Hepatocyte (in vitro differentiated cells): Measurements from ENCODE around the gene ULK2. TPM values are rescaled to one million over a fixed set of nuclear protein-coding genes. Genes with fewer than 3 reads are reported as not detected.
A peak's percentile ranks its signal among the peaks of the same experiment; 100 is the strongest.

ENCODE experiments used
- DNase-seq: peaks from one replicate; pipeline ENCODE4 v3.0.0-alpha.2; 2016; ENCODE audit warnings: low spot score
- H2AFZ ChIP-seq: fragments of 200-600 bp; sonication (generic); 2 replicates; pipeline ENCODE4 v1.6.0; 2016; ENCODE audit warnings: antibody characterized with exemption, mild to moderate bottlenecking
- H3K27ac ChIP-seq: fragments of 200-600 bp; sonication (generic); 2 replicates; pipeline ENCODE4 v1.5.1; 2016; ENCODE audit warnings: mild to moderate bottlenecking
- H3K27me3 ChIP-seq: fragments of 200-600 bp; sonication (generic); 2 replicates; pipeline ENCODE4 v1.6.1; 2016
- H3K36me3 ChIP-seq: fragments of 200-600 bp; sonication (generic); replicated peaks from 2 replicates; pipeline ENCODE4 v1.5.1; 2016; ENCODE audit warnings: low read depth; ENCODE audit not compliant: insufficient read depth
- H3K4me1 ChIP-seq: fragments of 200-600 bp; sonication (generic); 2 replicates; pipeline ENCODE4 v1.5.1; 2016; ENCODE audit warnings: mild to moderate bottlenecking, moderate library complexity; ENCODE audit not compliant: insufficient read depth
- H3K4me2 ChIP-seq: fragments of 200-600 bp; sonication (generic); 2 replicates; pipeline ENCODE4 v1.6.0; 2016
- H3K4me3 ChIP-seq: fragments of 200-600 bp; sonication (generic); 2 replicates; pipeline ENCODE4 v1.5.1; 2016; ENCODE audit warnings: mild to moderate bottlenecking
- H3K79me2 ChIP-seq: fragments of 200-600 bp; sonication (generic); 2 replicates; pipeline ENCODE4 v1.6.0; 2017; ENCODE audit warnings: mild to moderate bottlenecking
- H3K9me2 ChIP-seq: fragments of 200-600 bp; sonication (generic); replicated peaks from 2 replicates; pipeline ENCODE4 v1.6.0; 2017; ENCODE audit warnings: mild to moderate bottlenecking; ENCODE audit not compliant: insufficient read depth
- H3K9me3 ChIP-seq: fragments of 200-600 bp; sonication (generic); 2 replicates; pipeline ENCODE4 v1.5.1; 2016; ENCODE audit warnings: low read depth, mild to moderate bottlenecking
- H4K20me1 ChIP-seq: fragments of 200-600 bp; sonication (generic); 2 replicates; pipeline ENCODE4 v1.6.0; 2016; ENCODE audit warnings: mild to moderate bottlenecking; ENCODE audit not compliant: insufficient read depth, poor library complexity, severe bottlenecking
- EZH2 ChIP-seq: fragments of 200-600 bp; sonication (generic); IDR thresholded peaks from 2 replicates; pipeline ENCODE4 v1.6.1; 2016; ENCODE audit warnings: antibody characterized with exemption, mild to moderate bottlenecking, borderline replicate concordance
- EZH2phosphoT487 ChIP-seq: fragments of 200-600 bp; sonication (generic); IDR thresholded peaks from one replicate; pipeline ENCODE4 v1.6.1; 2018; ENCODE audit warnings: antibody characterized with exemption, mild to moderate bottlenecking, low read depth, moderate library complexity; ENCODE audit not compliant: unreplicated experiment, severe bottlenecking
- WGBS: methylation state at CpG from one replicate; pipeline ENCODE4 v1.1.6; 2016; ENCODE audit warnings: low lambda C conversion rate; ENCODE audit errors: missing lambda C conversion rate; 5-methylcytosine and 5-hydroxymethylcytosine counted together
- polyA plus RNA-seq: library from polyadenylated mRNA; unstranded; fragments of >200 nt; fragmentation: Nextera tagmentation; extraction: Ambion mirVana; gene quantifications from 2 replicates; pipeline ENCODE4 v1.2.1, GENCODE V29; 2016
- total RNA-seq: library from RNA; depleted of rRNA; stranded (reverse); fragments of >200 nt; gene quantifications from 2 replicates; pipeline ENCODE4 v1.2.3, GENCODE V29; 2014
- TF ChIP-seq, protein P1 (sequence below): fragments of 200-600 bp; sonication (generic); IDR thresholded peaks from 2 replicates; pipeline ENCODE4 v1.5.1; 2016; ENCODE audit warnings: antibody characterized with exemption, mild to moderate bottlenecking; ENCODE audit not compliant: poor library complexity

The ULK2 gene
- total and polyA plus RNA-seq, 2 experiments from 2014 or later: 10.6 to 18.0 TPM

DNA sequence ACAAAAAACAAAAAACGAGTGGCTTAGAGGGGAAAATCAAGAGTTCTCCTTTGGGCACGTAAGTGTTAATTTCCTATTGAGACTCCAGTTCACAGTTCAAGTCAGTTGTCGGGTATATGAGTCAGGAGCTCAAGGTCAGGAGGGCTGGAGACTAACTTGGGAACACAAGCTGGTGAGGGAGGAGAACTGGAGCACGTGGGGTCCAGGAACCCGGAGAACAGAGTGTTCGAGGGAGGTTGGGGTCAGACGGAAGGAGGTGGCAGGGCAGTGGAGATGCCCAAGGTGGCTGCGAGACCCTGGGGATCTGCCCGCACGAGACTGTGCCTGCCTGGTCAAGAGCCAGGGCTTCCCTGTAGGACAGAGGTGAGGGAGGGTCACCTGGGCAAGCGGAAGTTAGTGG, 131.7 kb downstream of the ULK2 start:
- 77% methylated on average over 11 of the region's 11 CpGs for WGBS

DNA sequence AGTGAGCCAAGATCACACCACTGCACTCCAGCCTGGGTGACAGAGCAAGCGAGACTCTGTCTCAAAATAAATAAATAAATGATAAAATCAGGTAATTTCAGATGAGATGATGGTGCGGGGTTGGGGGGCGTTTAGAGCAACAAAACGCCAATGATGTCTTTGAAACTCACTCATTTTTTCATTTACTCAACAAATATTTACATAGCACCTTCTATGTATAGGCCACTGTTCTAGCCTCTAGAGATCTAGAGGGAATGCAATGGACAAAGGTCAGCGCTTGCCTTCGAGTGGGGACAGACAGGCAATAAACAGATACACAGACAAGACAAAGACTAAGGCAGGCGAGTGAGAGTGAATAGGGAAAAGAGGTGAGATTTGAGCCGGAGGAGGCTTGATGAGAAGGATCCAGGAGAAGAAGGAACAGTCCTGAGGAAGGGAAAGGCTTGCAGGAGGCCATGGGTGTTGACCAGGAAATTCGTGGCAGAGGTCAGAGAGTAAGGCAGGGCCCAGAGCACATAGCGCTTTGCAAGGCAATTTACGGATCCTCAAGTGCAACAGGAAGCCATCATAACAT, 133.7 kb downstream of the ULK2 start:
- Histone ChIP-seq H3K79me2 (no peaks in the 10 kb centered on the region), H4K20me1 (no peaks in the 10 kb centered on the region), H3K36me3 (no peaks in the 10 kb centered on the region), H3K27ac (no peak overlapping the region), H3K9me2 (no peaks in the 10 kb centered on the region), H3K4me1 (peaks cover 10% of the 10 kb centered on the region), H3K9me3 (no peaks in the 10 kb centered on the region), H3K4me3 (no peak overlapping the region), H2AFZ (no peak overlapping the region), H3K27me3 (no peaks in the 10 kb centered on the region), H3K4me2 (peak overlapping the region; percentile 9)
- TF ChIP-seq EZH2phosphoT487: no peak
- 61% methylated on average over 11 of the region's 11 CpGs for WGBS
- DNase-seq: no peak

More for the DNA sequence above, 131.7 kb downstream of the ULK2 start:
- no peak for TF ChIP-seq EZH2
- TF ChIP-seq, protein P1, sequence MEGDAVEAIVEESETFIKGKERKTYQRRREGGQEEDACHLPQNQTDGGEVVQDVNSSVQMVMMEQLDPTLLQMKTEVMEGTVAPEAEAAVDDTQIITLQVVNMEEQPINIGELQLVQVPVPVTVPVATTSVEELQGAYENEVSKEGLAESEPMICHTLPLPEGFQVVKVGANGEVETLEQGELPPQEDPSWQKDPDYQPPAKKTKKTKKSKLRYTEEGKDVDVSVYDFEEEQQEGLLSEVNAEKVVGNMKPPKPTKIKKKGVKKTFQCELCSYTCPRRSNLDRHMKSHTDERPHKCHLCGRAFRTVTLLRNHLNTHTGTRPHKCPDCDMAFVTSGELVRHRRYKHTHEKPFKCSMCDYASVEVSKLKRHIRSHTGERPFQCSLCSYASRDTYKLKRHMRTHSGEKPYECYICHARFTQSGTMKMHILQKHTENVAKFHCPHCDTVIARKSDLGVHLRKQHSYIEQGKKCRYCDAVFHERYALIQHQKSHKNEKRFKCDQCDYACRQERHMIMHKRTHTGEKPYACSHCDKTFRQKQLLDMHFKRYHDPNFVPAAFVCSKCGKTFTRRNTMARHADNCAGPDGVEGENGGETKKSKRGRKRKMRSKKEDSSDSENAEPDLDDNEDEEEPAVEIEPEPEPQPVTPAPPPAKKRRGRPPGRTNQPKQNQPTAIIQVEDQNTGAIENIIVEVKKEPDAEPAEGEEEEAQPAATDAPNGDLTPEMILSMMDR: no peak
- no peak for TF ChIP-seq EZH2phosphoT487
- Histone ChIP-seq H2AFZ (no peak overlapping the region), H3K4me1 (peaks cover 10% of the 10 kb centered on the region), H3K9me3 (no peaks in the 10 kb centered on the region), H3K36me3 (no peaks in the 10 kb centered on the region), H3K4me3 (no peak overlapping the region), H3K9me2 (no peaks in the 10 kb centered on the region), H3K27ac (no peak overlapping the region), H3K27me3 (no peaks in the 10 kb centered on the region), H3K4me2 (no peak overlapping the region), H3K79me2 (no peaks in the 10 kb centered on the region), H4K20me1 (no peaks in the 10 kb centered on the region)
- no peak for DNase-seq

DNA sequence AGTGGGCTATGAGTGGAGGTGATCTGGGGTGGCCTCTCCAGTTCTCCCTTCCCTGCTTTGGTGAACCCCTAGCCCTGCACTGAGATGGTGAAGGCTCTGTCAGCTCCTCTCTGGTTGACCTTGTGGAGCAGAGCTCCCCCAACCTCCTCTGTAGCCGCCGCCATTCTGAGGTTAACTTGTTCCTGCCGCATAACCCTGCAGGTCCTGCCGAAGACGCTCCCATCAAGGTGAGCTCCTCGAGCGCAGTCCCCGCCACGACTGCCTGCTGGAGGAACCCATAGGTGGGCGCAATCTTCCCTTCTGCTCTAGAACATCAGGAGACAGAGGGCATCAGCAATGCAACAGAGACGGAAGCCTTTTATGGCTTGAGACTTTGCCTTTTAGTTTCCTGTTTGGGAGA, 136.1 kb downstream of the ULK2 start:
- TF ChIP-seq EZH2 (no peak), EZH2phosphoT487 (no peak)
- TF ChIP-seq, protein P1: no peak

DNA sequence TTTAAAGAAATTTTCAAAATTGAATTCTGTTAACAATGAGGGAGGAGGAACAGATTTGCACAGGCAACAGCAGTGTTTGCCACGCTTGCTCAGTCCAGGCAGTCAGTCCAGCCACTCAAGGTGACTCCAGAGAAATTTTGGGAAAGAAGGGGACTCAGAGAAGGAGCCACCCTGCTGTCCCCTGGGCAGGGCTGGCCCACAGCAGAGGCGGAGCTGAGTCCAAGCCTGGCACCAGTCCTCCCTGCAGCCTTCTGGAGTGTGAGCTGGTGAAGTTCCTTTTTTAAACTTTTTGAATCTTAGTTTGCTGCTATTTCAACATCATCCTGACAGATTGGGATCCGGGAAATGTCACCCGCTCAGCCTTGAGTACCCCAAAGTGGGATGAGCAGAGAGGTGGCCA, 136.9 kb downstream of the ULK2 start:
- no peak overlapping the region for H3K27ac ChIP-seq
- DNase-seq: no peak
- 96% methylated on average over 4 of the region's 4 CpGs for WGBS
- H3K36me3 ChIP-seq: no peaks in the 10 kb centered on the region
- H3K9me3 ChIP-seq: no peaks in the 10 kb centered on the region
- H3K27me3 ChIP-seq: no peaks in the 10 kb centered on the region
- H3K9me2 ChIP-seq: no peaks in the 10 kb centered on the region
- no peaks in the 10 kb centered on the region for H3K79me2 ChIP-seq
- no peak overlapping the region for H2AFZ ChIP-seq
- H3K4me1 ChIP-seq: peaks cover 29% of the 10 kb centered on the region
- H3K4me3 ChIP-seq: no peak overlapping the region
- TF ChIP-seq, protein P1: no peak
- no peak for TF ChIP-seq EZH2phosphoT487
- TF ChIP-seq EZH2: no peak
- no peaks in the 10 kb centered on the region for H4K20me1 ChIP-seq
- no peak overlapping the region for H3K4me2 ChIP-seq

More for the DNA sequence above, 136.1 kb downstream of the ULK2 start:
- no peak for DNase-seq
- H3K36me3 ChIP-seq: no peaks in the 10 kb centered on the region
- 94% methylated on average over 11 of the region's 11 CpGs for WGBS
- H3K9me2 ChIP-seq: no peaks in the 10 kb centered on the region
- H3K4me2 ChIP-seq: no peak overlapping the region
- no peaks in the 10 kb centered on the region for H3K9me3 ChIP-seq
- H3K79me2 ChIP-seq: no peaks in the 10 kb centered on the region
- H3K27ac ChIP-seq: no peak overlapping the region
- H3K4me1 ChIP-seq: peaks cover 29% of the 10 kb centered on the region
- H3K4me3 ChIP-seq: no peak overlapping the region
- no peaks in the 10 kb centered on the region for H3K27me3 ChIP-seq
- H2AFZ ChIP-seq: no peak overlapping the region
- H4K20me1 ChIP-seq: no peaks in the 10 kb centered on the region
